Neural cell (in vitro differentiated cells): Measurements from ENCODE around the gene CLDN6. TPM values are rescaled to one million over a fixed set of nuclear protein-coding genes. Genes with fewer than 3 reads are reported as not detected.
"Not testable (repeated sequence)": the region's sequence is repeated elsewhere in the genome, so short reads cannot be mapped to it uniquely, and the experiment has no call there.

Experiments used
- H2AFZ ChIP-seq: fragments of 200-600, 300-800 bp; sonication (generic), shearing (Covaris generic); 2 replicates; pipeline ENCODE4 v1.6.0; 2014; ENCODE audit warnings: low read depth, mild to moderate bottlenecking, antibody characterized with exemption, low read length, moderate library complexity
- H3F3A ChIP-seq: fragments of 200-600 bp; shearing (Covaris generic); 2 replicates; pipeline ENCODE4 v1.6.1; 2016; ENCODE audit warnings: mild to moderate bottlenecking, moderate library complexity, mixed read lengths, antibody characterized with exemption, low read length; ENCODE audit not compliant: insufficient read depth, poor library complexity, severe bottlenecking
- H3K27ac ChIP-seq: fragments of 200-600, 300-800 bp; sonication (generic), shearing (Covaris generic); 2 replicates; pipeline ENCODE4 v1.5.1; 2014; ENCODE audit warnings: mild to moderate bottlenecking, low read length, moderate library complexity
- H3K27me3 ChIP-seq: fragments of 300-800, 200-600 bp; sonication (generic), shearing (Covaris generic); 2 replicates; pipeline ENCODE4 v1.6.0; 2014; ENCODE audit warnings: mild to moderate bottlenecking, low read depth, low read length, moderate library complexity; ENCODE audit not compliant: insufficient read depth
- H3K36me3 ChIP-seq: fragments of 300-800, 200-600 bp; sonication (generic), shearing (Covaris generic); 2 replicates; pipeline ENCODE4 v1.5.1; 2014; ENCODE audit warnings: mild to moderate bottlenecking, antibody characterized with exemption, low read length, moderate library complexity; ENCODE audit not compliant: insufficient read depth
- H3K4me2 ChIP-seq: fragments of 300-800, 200-600 bp; sonication (generic), shearing (Covaris generic); 2 replicates; pipeline ENCODE4 v1.6.0; 2014; ENCODE audit warnings: mild to moderate bottlenecking, low read length
- H3K4me3 ChIP-seq: fragments of 300-800, 200-600 bp; sonication (generic), shearing (Covaris generic); 2 replicates; pipeline ENCODE4 v1.5.1; 2014; ENCODE audit warnings: mild to moderate bottlenecking, low read length, moderate library complexity
- H3K79me2 ChIP-seq: fragments of 200-600 bp; shearing (Covaris generic); replicated peaks from 2 replicates; pipeline ENCODE4 v1.6.0; 2014; ENCODE audit warnings: mild to moderate bottlenecking, low read length, moderate library complexity; ENCODE audit not compliant: insufficient read depth
- H3K9ac ChIP-seq: fragments of 300-800, 200-600 bp; sonication (generic), shearing (Covaris generic); 2 replicates; pipeline ENCODE4 v1.6.1; 2016; ENCODE audit warnings: mild to moderate bottlenecking, low read length, mixed read lengths
- H3K9me2 ChIP-seq: fragments of 200-600 bp; shearing (Covaris generic); 2 replicates; pipeline ENCODE4 v1.6.1; 2016; ENCODE audit warnings: mild to moderate bottlenecking, low read length, mixed read lengths; ENCODE audit not compliant: insufficient read depth
- H3K9me3 ChIP-seq: fragments of 200-600, 300-800 bp; sonication (generic), shearing (Covaris generic); 2 replicates; pipeline ENCODE4 v1.6.1; 2016; ENCODE audit warnings: mild to moderate bottlenecking, mixed run types, low read length, moderate library complexity, mixed read lengths
- H4K20me1 ChIP-seq: fragments of 200-600 bp; shearing (Covaris generic); 2 replicates; pipeline ENCODE4 v1.6.1; 2016; ENCODE audit warnings: mild to moderate bottlenecking, mixed run types; ENCODE audit not compliant: insufficient read depth
- EP300 ChIP-seq: fragments of 450-650 bp; conservative IDR thresholded peaks from 2 replicates; pipeline ENCODE4 v1.6.1; 2014; ENCODE audit warnings: antibody characterized with exemption, mild to moderate bottlenecking, moderate library complexity; ENCODE audit not compliant: poor library complexity, severe bottlenecking
- EZH2 ChIP-seq: fragments of 200-600, 300-800 bp; shearing (Covaris generic), sonication (generic); IDR thresholded peaks from 2 replicates; pipeline ENCODE4 v1.6.1; 2014; ENCODE audit warnings: antibody characterized with exemption, low read length, borderline replicate concordance, mild to moderate bottlenecking; ENCODE audit not compliant: insufficient read depth, poor library complexity, severe bottlenecking
- MXI1 ChIP-seq: fragments of 450-650 bp; conservative IDR thresholded peaks from 2 replicates; pipeline ENCODE4 v1.6.1; 2014; ENCODE audit warnings: antibody characterized with exemption, mild to moderate bottlenecking; ENCODE audit not compliant: poor library complexity, severe bottlenecking
- POLR2AphosphoS5 ChIP-seq: IDR thresholded peaks from 2 replicates; pipeline ENCODE4 v1.6.1; 2012
- RAD21 ChIP-seq: fragments of 450-650 bp; conservative IDR thresholded peaks from 2 replicates; pipeline ENCODE4 v1.6.1; 2014; ENCODE audit warnings: antibody characterized with exemption, mild to moderate bottlenecking, moderate library complexity
- SMC3 ChIP-seq: fragments of 450-650 bp; conservative IDR thresholded peaks from 2 replicates; pipeline ENCODE4 v1.6.1; 2014; ENCODE audit warnings: antibody characterized with exemption, mild to moderate bottlenecking, moderate library complexity; ENCODE audit not compliant: poor library complexity
- TAF1 ChIP-seq: IDR thresholded peaks from 2 replicates; pipeline ENCODE4 v1.6.1; 2012; ENCODE audit warnings: low read depth
- polyA plus RNA-seq: library from polyadenylated mRNA; depleted of rRNA; stranded (reverse); fragments of >200 nt; gene quantifications from 2 replicates; pipeline ENCODE4 v1.2.3, GENCODE V29; 2014
- TF ChIP-seq, protein P1 (sequence below): fragments of 450-650 bp; IDR thresholded peaks from 2 replicates; pipeline ENCODE4 v1.5.1; 2014; ENCODE audit warnings: antibody characterized with exemption, mild to moderate bottlenecking, moderate library complexity; ENCODE audit not compliant: poor library complexity, severe bottlenecking

Gene CLDN6
- polyA plus RNA-seq, 1 donor from 2014 or later: not detected

DNA sequence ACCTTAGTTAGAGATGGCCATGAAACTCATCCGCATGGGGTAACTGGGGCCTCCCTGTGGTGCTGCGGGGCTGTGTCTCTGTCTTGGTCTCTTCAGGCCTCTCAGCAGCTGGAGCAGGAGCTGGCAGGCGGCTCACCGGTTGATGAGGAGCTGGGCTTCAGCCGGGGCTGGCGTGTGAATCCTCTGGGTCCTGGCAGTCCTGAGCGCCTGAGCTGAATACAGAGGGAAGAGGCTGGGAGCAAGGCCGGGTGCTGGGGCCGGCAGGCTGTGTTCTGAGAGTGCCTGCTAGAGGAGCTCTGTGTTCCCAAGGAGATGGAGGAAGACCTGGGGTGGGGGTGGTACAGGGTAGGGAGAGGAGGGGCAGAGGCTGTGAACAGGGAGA lies 37.7 kb upstream of the CLDN6 start:
- H2AFZ ChIP-seq, H4K20me1 ChIP-seq, H3K27ac ChIP-seq, H3K36me3 ChIP-seq, H3F3A ChIP-seq, H3K9me3 ChIP-seq, H3K27me3 ChIP-seq, H3K4me2 ChIP-seq, H3K9me2 ChIP-seq, H3K4me3 ChIP-seq, H3K79me2 ChIP-seq, H3K9ac ChIP-seq: not testable (repeated sequence)

DNA sequence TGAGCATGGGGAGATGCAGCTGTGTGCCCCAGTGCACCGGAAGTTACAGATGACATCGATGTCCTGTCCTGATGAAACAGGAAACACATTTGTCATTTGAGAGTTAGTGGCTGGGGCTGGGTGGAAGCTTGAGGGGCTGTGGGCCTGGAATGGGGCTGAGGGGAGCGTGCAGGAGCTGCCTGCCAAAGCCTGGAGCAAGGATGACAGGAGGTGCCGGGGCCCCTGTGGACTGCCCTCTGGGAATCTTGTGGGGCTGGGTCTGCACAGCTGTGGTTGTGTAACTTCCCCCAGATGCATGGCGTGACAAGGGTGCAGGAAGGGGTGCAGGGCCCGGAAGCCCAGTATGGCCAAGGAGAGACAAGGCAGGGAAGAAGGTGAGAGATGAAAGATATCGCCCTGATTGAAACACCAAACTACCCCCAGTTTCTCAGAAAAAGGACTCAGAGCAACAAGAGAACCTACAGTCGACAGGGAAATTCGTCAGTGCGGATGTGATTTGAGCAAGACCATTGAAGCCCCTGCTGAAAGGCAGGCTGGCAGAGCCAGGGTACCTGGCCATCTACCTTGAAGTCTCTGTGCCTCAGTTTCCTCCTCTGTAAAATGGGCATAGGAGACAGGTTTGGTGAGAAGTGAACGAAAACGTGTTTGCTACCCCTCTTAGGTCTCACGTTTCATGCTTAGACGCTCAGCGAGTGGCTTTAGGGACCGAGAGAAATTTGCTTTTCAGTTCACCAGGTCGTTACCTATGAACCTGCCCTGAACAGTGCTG lies 37.2 kb upstream of the CLDN6 start:
- no peaks in the 10 kb centered on the region for H3K27me3 ChIP-seq
- no peak overlapping the region for H3K27ac ChIP-seq
- H3K4me2 ChIP-seq: no peak overlapping the region
- no peaks in the 10 kb centered on the region for H3K9me2 ChIP-seq
- no peaks in the 10 kb centered on the region for H3F3A ChIP-seq
- no peaks in the 10 kb centered on the region for H3K79me2 ChIP-seq
- no peaks in the 10 kb centered on the region for H4K20me1 ChIP-seq
- no peaks in the 10 kb centered on the region for H3K9me3 ChIP-seq
- TF ChIP-seq MXI1: no peak
- TF ChIP-seq, protein P1, sequence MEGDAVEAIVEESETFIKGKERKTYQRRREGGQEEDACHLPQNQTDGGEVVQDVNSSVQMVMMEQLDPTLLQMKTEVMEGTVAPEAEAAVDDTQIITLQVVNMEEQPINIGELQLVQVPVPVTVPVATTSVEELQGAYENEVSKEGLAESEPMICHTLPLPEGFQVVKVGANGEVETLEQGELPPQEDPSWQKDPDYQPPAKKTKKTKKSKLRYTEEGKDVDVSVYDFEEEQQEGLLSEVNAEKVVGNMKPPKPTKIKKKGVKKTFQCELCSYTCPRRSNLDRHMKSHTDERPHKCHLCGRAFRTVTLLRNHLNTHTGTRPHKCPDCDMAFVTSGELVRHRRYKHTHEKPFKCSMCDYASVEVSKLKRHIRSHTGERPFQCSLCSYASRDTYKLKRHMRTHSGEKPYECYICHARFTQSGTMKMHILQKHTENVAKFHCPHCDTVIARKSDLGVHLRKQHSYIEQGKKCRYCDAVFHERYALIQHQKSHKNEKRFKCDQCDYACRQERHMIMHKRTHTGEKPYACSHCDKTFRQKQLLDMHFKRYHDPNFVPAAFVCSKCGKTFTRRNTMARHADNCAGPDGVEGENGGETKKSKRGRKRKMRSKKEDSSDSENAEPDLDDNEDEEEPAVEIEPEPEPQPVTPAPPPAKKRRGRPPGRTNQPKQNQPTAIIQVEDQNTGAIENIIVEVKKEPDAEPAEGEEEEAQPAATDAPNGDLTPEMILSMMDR: no peak
- TF ChIP-seq EP300: no peak
- no peak for TF ChIP-seq RAD21
- TF ChIP-seq EZH2: no peak
- TF ChIP-seq POLR2AphosphoS5: no peak
- TF ChIP-seq SMC3: no peak
- TF ChIP-seq TAF1: no peak
- no peak overlapping the region for H3K4me3 ChIP-seq
- H3K9ac ChIP-seq: no peak overlapping the region
- H2AFZ ChIP-seq: no peak overlapping the region
- H3K36me3 ChIP-seq: no peaks in the 10 kb centered on the region

DNA sequence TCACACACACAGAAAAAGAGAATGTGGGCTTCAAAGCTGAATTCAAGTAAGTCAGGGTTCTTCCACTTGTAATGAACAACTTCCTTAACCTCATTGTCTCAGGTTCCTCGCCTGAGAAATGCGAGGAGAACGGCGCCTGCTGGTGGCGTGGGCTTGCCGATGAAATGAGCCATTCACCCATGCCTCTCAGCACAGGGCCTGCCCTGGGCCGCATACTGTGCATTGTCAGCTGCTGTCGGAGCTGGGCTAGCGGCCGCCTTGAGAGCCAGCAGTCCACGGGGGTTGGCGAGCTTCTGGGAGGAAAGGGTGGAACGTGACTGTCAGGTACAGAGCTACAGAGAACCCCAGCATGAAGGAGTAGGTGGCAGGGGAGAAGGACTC lies 35.3 kb upstream of the CLDN6 start:
- not testable (repeated sequence) for H3K9ac ChIP-seq
- H3K27me3 ChIP-seq: peaks cover 13% of the 10 kb centered on the region

DNA sequence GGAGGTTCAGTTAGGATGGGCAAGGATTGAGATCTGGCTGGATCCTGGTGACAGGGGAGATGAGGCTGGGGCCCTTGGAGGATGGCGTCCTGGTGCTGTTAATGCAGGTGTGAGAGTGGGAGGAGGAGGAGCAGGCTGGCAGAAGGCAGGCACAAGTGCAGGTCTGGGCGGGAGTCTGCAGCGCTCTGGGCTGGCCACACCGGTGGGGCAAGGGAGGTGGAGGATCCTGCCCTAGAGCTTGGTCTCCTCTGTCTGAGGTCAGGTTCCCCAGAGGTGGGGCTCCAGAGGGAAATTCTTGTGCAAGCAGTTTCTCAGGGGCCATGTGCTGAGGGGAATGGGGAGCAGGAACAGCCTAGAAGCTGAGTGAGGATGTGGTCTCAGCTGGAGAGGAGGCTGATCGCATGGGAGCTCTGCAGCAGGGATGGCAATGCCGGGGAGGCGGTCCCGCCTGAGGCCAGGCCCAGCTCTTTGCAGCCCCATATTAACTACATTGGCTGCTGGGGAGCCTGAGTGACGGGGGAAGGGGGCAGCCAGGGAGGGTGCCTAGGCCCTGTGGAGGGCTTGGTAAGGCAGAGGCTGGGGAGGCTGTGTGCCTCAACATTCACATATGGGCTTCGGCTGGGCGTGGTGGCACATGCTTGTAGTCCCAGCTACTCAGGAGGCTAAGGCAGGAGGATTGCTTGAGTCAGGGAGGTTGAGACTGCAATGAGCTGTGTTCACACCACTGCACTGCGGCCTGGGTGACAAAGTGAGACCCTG lies 34.8 kb upstream of the CLDN6 start:
- H3K9me3 ChIP-seq, H3K4me3 ChIP-seq, H3F3A ChIP-seq, H3K9ac ChIP-seq, H3K36me3 ChIP-seq, H3K79me2 ChIP-seq, H2AFZ ChIP-seq, H4K20me1 ChIP-seq, H3K9me2 ChIP-seq, H3K27ac ChIP-seq, H3K4me2 ChIP-seq: not testable (repeated sequence)
- peaks cover 19% of the 10 kb centered on the region for H3K27me3 ChIP-seq

More for the DNA sequence above, 35.3 kb upstream of the CLDN6 start:
- H4K20me1 ChIP-seq, H3K4me3 ChIP-seq, H3K36me3 ChIP-seq, H3K4me2 ChIP-seq, H2AFZ ChIP-seq, H3K27ac ChIP-seq, H3K9me3 ChIP-seq, H3F3A ChIP-seq, H3K79me2 ChIP-seq, H3K9me2 ChIP-seq: not testable (repeated sequence)
